NB4 (cell line): ENCODE results near the gene KRT1.

ENCODE experiments used
- DNase-seq: peaks from one replicate; pipeline ENCODE4 v3.0.0; 2010; ENCODE audit warnings: low read depth
- H3K4me3 ChIP-seq: one replicate; pipeline ENCODE4 v1.5.1; 2011; ENCODE audit warnings: mild to moderate bottlenecking, low read depth, low read length, moderate library complexity
- CTCF ChIP-seq: IDR thresholded peaks from one replicate; pipeline ENCODE4 v1.5.1; 2012; ENCODE audit warnings: low read depth, low read length
- MYC ChIP-seq: IDR thresholded peaks from 2 replicates; pipeline ENCODE4 v1.6.1; 2011; ENCODE audit warnings: low read depth, low read length
- POLR2A ChIP-seq: IDR thresholded peaks from 2 replicates; pipeline ENCODE4 v1.6.1; 2011; ENCODE audit warnings: mild to moderate bottlenecking; ENCODE audit not compliant: insufficient read length; ENCODE audit errors: extremely low read depth
- TF ChIP-seq, protein P1 (sequence below): IDR thresholded peaks from 2 replicates; pipeline ENCODE4 v1.6.1; 2011; ENCODE audit warnings: low read depth, low read length

KRT1 gene

DNA sequence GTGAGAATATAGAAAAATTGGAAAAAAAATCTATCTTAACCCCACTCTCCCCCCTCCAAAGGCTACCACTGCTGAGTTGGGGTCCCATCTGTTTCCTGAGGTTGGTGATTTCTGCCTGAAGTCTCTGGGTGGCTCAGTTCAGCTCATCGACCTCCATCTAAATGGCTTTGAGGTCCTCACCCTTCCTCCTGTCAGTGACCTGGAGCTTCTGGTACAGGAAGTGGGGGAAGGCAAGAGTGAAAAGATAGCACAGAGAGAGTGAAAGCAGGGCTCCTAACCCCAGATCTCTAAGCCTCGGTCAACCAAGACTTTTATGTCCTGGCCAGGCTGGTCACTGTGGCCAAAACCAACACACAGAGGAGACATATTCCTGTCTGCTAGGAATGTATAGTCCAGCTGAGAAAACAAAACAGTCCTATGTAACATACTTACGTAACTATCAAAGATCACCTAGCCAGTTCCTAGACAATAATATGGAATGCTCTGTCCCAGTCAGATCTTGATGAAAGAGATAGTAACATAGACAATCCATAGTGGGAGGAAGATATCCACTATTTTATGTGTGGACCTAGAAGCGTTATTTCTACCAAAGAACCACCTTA lies 49.5 kb downstream of the KRT1 start:
- H3K4me3 ChIP-seq, result no peak overlapping the region
- no peak for DNase-seq
- TF ChIP-seq MYC, result no peak
- TF ChIP-seq, protein P1, sequence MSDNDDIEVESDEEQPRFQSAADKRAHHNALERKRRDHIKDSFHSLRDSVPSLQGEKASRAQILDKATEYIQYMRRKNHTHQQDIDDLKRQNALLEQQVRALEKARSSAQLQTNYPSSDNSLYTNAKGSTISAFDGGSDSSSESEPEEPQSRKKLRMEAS, result no peak
- no peak for TF ChIP-seq POLR2A

- no peak for TF ChIP-seq POLR2A
- TF ChIP-seq MYC, result no peak
- TF ChIP-seq CTCF, result no peak
- TF ChIP-seq, protein P1, result no peak
- DNase-seq, result no peak
- H3K4me3 ChIP-seq, result no peak overlapping the region
Observed at GRCh38 chr12:52630008-52630500, 50.2 kb downstream of the KRT1 start.

GRCh38 chr12:52629281-52630007 lies 50.8 kb downstream of the KRT1 start:
- TF ChIP-seq, protein P1, result no peak
- TF ChIP-seq POLR2A (no peak), MYC (no peak), CTCF (no peak)

DNA sequence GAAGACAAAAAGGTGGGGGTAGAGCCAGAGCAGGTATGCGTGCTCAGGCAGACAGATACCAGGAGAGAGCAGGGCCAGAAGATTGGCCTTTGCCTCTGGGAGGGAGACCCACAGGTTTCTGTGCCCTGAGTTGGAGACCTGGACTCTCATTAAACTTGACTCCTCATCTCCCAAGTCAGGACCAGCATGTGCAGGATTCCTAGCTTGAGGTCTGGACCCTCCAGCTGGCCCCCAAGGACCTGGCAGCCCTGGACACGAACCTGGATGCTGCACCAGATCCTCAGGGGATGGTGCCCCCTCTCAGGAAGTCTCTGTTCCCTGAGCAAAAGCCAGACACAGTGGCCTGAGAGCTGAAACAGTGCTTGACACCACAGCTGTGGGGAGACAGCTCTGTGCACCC lies 51.4 kb downstream of the KRT1 start:
- no peak for TF ChIP-seq POLR2A
- TF ChIP-seq, protein P1, result no peak
- TF ChIP-seq CTCF, result no peak
- TF ChIP-seq MYC, result no peak
- DNase-seq, result no peak

More at GRCh38 chr12:52629281-52630007, 50.8 kb downstream of the KRT1 start:
- H3K4me3 ChIP-seq, result no peak overlapping the region
- DNase-seq, result no peak

DNA sequence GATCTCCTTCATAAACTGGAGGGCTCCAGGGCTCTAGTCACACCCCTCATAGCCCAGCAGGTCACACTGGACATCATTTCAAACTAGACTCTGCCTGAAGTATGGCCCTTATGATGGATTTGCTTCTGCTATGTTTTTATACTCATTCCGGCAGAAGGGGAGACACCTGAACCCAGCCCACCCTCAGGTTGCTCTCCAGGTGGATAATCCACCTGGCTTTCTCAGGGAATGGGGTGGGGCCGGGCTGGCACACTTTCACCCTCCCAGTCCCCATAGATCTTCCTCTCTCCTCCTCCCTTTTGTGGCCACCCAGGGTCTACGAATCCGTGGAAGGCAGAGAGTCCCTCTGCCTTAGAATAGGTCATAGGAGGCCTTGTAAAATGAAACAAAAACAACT lies 52.1 kb downstream of the KRT1 start:
- no peak overlapping the region for H3K4me3 ChIP-seq
- no peak for TF ChIP-seq CTCF
- TF ChIP-seq POLR2A, result no peak
- TF ChIP-seq, protein P1, result no peak
- TF ChIP-seq MYC, result no peak
- no peak for DNase-seq

More for the DNA sequence above, 51.4 kb downstream of the KRT1 start:
- no peak overlapping the region for H3K4me3 ChIP-seq
